WTC11 (cell line): ENCODE measurements around the gene TMC6.

Source experiments
- IRF1 ChIP-seq: sonication (generic); formaldehyde crosslinking; IDR thresholded peaks from 2 replicates; pipeline ENCODE4 v1.8.0; 2023; ENCODE audit warnings: missing genetic modification reagents
- ZNF423 ChIP-seq: fragments of 250-450 bp; sonication (Bioruptor Pico); IDR thresholded peaks from 2 replicates; pipeline ENCODE4 v2.1.2; 2022; ENCODE audit warnings: mild to moderate bottlenecking, moderate library complexity

- TF ChIP-seq IRF1, result no peak
- TF ChIP-seq ZNF423 (CRISPR knock-in tag), result no peak
These were observed 18.9 kb upstream of the TMC6 start for GRCh38 chr17:78147315-78147998.
